SK-N-SH treated with all-trans-retinoic acid at 6 μM for 48 hours (cell line): Measurements from ENCODE around the gene PDE9A.

Experiments used
- ARNTL ChIP-seq: fragments of 450-650 bp; formaldehyde crosslinking; IDR thresholded peaks from 2 replicates; pipeline ENCODE4 v1.5.0; 2020; ENCODE audit warnings: low read depth, mild to moderate bottlenecking, moderate library complexity, borderline replicate concordance
- CSRNP3 ChIP-seq: fragments of 250-450 bp; sonication (Bioruptor Pico); IDR thresholded peaks from 2 replicates; pipeline ENCODE4 v1.5.1; 2021; ENCODE audit warnings: mild to moderate bottlenecking, moderate library complexity
- ESRRG ChIP-seq: fragments of 250-450 bp; sonication (Bioruptor Pico); IDR thresholded peaks from 2 replicates; pipeline ENCODE4 v1.6.1; 2021; ENCODE audit warnings: mild to moderate bottlenecking
- OSR1 ChIP-seq: fragments of 250-450 bp; sonication (Bioruptor Pico); IDR thresholded peaks from 2 replicates; pipeline ENCODE4 v1.8.0; 2022; ENCODE audit warnings: moderate library complexity, mild to moderate bottlenecking, inconsistent platforms
- PATZ1 ChIP-seq: fragments of 250-450 bp; sonication (Bioruptor Pico); IDR thresholded peaks from 2 replicates; pipeline ENCODE4 v1.8.0; 2020; ENCODE audit warnings: mild to moderate bottlenecking, moderate library complexity, borderline replicate concordance
- POU6F1 ChIP-seq: fragments of 250-450 bp; sonication (Bioruptor Pico); IDR thresholded peaks from 2 replicates; pipeline ENCODE4 v1.8.0; 2021; ENCODE audit warnings: low read depth, mild to moderate bottlenecking, moderate library complexity, borderline replicate concordance
- PPARA ChIP-seq: fragments of 250-450 bp; sonication (Bioruptor Pico); IDR thresholded peaks from 2 replicates; pipeline ENCODE4 v1.5.0; 2020; ENCODE audit warnings: mild to moderate bottlenecking, borderline replicate concordance
- RARB ChIP-seq: fragments of 250-450 bp; sonication (Bioruptor Pico); IDR thresholded peaks from 2 replicates; pipeline ENCODE4 v1.8.0; 2021; ENCODE audit warnings: mild to moderate bottlenecking, moderate library complexity
- TSHZ2 ChIP-seq: fragments of 250-450 bp; sonication (Bioruptor Pico); IDR thresholded peaks from 2 replicates; pipeline ENCODE4 v1.5.0; 2020; ENCODE audit warnings: mild to moderate bottlenecking, moderate library complexity
- ZC3H10 ChIP-seq: fragments of 250-450 bp; sonication (Bioruptor Pico); IDR thresholded peaks from 2 replicates; pipeline ENCODE4 v1.5.1; 2021; ENCODE audit warnings: mild to moderate bottlenecking, moderate library complexity
- ZNF565 ChIP-seq: fragments of 450-650 bp; formaldehyde crosslinking; conservative IDR thresholded peaks from 2 replicates; pipeline ENCODE4 v1.5.0; 2020; ENCODE audit warnings: low read depth, mild to moderate bottlenecking, moderate library complexity
- ZNF70 ChIP-seq: fragments of 450-650 bp; formaldehyde crosslinking; IDR thresholded peaks from 2 replicates; pipeline ENCODE4 v1.5.0; 2020; ENCODE audit warnings: mild to moderate bottlenecking, moderate library complexity

- TF ChIP-seq RARB (CRISPR knock-in tag): no peak
- TF ChIP-seq POU6F1 (CRISPR knock-in tag): no peak
- no peak for TF ChIP-seq TSHZ2 (CRISPR knock-in tag)
- no peak for TF ChIP-seq PATZ1 (CRISPR knock-in tag)
- no peak for TF ChIP-seq OSR1 (CRISPR knock-in tag)
- TF ChIP-seq ESRRG (CRISPR knock-in tag): no peak
- no peak for TF ChIP-seq ARNTL (CRISPR knock-in tag)
- no peak for TF ChIP-seq ZNF70 (CRISPR knock-in tag)
- no peak for TF ChIP-seq PPARA
- TF ChIP-seq CSRNP3: no peak
- no peak for TF ChIP-seq ZC3H10 (CRISPR knock-in tag)
- TF ChIP-seq ZNF565 (CRISPR knock-in tag): no peak
Measured at GRCh38 chr21:42779431-42779861, 126.0 kb downstream of the PDE9A start.
